Mucosa of descending colon (tissue), 3 donors: Measurements from ENCODE around the gene SLX4. TPM values are rescaled to one million over a fixed set of nuclear protein-coding genes. Genes with fewer than 3 reads are reported as not detected.

Experiments
- ATAC-seq: fragments of 200-7000 bp; cut with Tn5 transposase; one replicate; pipeline ENCODE4 v1.9.1; 2020; ENCODE audit warnings: mild to moderate bottlenecking, moderate library complexity
- DNase-seq, 3 donors: peaks; one replicate each; pipeline ENCODE4 v3.0.0-alpha.2; 2020
- H3K36me3 ChIP-seq: fragments of 200-600 bp; one replicate; pipeline ENCODE4 v1.8.0; 2021; ENCODE audit warnings: low read depth, mild to moderate bottlenecking
- H3K4me1 ChIP-seq: fragments of 200-600 bp; one replicate; pipeline ENCODE4 v1.8.0; 2021; ENCODE audit warnings: low read depth, mild to moderate bottlenecking
- H3K4me3 ChIP-seq: fragments of 200-600 bp; one replicate; pipeline ENCODE4 v1.8.0; 2021; ENCODE audit warnings: mild to moderate bottlenecking
- H3K9me3 ChIP-seq: fragments of 200-600 bp; one replicate; pipeline ENCODE4 v1.8.0; 2021; ENCODE audit warnings: mild to moderate bottlenecking
- intact Hi-C, 2 donors: fragments of 100-400 bp; cut with DNase I in 1 of 2; cut with micrococcal nuclease in 1 of 2; formaldehyde crosslinking; loops; one replicate each; pipeline versions ENCODE4 v1.11.0 to v1.11.1; 2022; cut with DNase I, micrococcal nuclease
- total RNA-seq, 3 donors: library from RNA; stranded (reverse); fragmentation: NEBNext Ultra II Directional in 2 of 3; extraction: Animal tissue kit (Norgen Biotek cat#: 25700) in 2 of 3; gene quantifications; one replicate each; pipeline versions ENCODE4 v1.2.1 to v1.2.4, GENCODE V29; 2021 to 2023
- TF ChIP-seq, protein P1 (sequence below): fragments of 200-600 bp; IDR thresholded peaks from one replicate; pipeline ENCODE4 v1.8.0; 2022; ENCODE audit warnings: antibody characterized with exemption, mild to moderate bottlenecking
- donor health status: DM: no; HTN: no; CAD: no; lungs with moderate emphysema.
- donor health status: DM: no; HTN: no; CAD: no.
- donor health status: DM: no; HTN: yes; CAD: no.

SLX4 gene
- total RNA-seq, 3 donors from 2014 or later, result 3.6 to 6.7 (median 5.0) TPM

DNA sequence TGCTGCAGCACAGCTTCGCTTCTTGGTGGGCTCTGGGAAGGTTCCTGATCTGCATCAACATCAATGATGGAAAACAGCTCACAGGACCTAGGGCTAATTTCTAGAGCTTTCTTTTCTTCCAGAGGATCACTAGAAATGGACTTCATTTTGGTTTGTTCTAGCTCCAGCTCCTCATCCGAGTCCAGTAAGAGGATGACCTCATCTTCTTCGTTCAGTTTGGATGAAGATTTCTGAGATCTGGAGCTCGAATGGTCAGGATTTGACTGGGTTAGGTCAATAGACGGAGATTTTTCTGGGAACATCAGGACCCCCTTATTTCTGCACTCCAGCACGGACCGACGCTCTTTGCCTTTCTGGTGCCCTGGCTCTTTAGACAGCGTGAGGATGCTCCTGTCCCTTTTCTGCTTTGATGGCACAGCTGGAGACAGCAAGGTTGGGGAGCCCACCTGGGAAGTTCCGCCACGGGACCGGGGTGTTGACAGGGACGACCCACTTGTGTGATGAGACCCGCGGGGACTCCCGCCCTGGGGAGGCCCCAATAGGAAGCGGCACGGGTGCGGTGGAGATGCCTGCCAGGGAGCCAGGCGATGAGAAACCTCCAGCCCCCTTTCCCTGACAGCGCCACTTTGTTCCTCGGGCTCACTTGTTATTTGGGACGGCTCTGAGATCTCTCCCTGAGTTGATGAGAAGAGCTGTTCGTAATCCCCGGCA lies 21.3 kb downstream of the SLX4 start:
- Histone ChIP-seq H3K9me3 (no peaks in the 10 kb centered on the region), H3K4me1 (no peaks in the 10 kb centered on the region), H3K36me3 (no peaks in the 10 kb centered on the region), H3K4me3 (no peak overlapping the region)
- TF ChIP-seq, protein P1, sequence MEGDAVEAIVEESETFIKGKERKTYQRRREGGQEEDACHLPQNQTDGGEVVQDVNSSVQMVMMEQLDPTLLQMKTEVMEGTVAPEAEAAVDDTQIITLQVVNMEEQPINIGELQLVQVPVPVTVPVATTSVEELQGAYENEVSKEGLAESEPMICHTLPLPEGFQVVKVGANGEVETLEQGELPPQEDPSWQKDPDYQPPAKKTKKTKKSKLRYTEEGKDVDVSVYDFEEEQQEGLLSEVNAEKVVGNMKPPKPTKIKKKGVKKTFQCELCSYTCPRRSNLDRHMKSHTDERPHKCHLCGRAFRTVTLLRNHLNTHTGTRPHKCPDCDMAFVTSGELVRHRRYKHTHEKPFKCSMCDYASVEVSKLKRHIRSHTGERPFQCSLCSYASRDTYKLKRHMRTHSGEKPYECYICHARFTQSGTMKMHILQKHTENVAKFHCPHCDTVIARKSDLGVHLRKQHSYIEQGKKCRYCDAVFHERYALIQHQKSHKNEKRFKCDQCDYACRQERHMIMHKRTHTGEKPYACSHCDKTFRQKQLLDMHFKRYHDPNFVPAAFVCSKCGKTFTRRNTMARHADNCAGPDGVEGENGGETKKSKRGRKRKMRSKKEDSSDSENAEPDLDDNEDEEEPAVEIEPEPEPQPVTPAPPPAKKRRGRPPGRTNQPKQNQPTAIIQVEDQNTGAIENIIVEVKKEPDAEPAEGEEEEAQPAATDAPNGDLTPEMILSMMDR, result no peak
- intact Hi-C loops, result no loop called here
- DNase-seq (no peak), ATAC-seq (no peak)

DNA sequence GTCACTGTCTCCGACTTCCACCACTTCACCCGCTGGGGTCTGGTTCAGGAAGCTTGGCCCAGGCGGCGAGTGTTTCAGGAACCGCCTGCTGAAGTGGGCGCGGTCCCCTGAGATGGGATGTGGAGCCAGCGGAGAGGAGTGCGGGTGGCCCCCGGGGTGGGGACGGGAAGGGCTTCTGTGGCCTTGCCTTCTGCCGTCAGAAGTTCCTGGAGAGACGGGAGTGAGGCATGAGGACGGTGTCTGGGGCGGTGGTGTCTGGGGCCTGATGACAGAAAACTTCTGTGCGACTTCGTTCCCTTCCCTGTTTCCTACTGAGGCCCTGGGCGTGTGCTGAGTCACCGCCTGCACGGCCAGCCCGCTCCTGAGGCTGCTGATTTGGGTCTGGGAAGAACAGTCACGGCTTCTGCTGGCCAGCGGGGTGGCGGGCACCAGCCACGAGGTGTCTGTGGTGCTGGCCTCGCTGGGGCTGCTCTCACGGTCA lies 21.9 kb downstream of the SLX4 start:
- Histone ChIP-seq H3K4me1 (no peaks in the 10 kb centered on the region), H3K36me3 (no peaks in the 10 kb centered on the region), H3K9me3 (no peaks in the 10 kb centered on the region), H3K4me3 (no peak overlapping the region)
- intact Hi-C loops, result no loop called here
- DNase-seq (no peak), ATAC-seq (peak; percentile 45)
- TF ChIP-seq, protein P1, result no peak

DNA sequence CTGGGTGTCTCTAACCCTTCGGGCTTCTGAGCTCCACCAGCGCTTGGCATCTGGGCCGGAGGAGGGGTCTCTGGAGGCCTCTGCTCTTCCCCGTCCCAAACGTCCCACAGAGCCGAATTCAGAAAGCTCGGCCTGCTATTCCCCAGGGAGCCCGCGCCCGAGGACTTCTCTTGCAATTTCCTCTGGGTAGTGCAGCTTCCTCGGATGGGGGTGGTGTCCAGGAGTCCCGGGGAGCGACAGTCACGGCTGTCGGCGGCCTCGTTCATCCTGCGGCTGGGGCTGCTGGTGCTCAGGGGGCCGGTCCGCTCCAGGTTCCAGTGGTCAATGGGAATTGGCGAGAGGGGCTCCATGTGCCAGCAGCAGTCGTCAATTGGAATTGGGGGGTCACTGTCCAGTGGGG lies 22.4 kb downstream of the SLX4 start:
- no peaks in the 10 kb centered on the region for H3K36me3 ChIP-seq
- TF ChIP-seq, protein P1, result no peak

DNA sequence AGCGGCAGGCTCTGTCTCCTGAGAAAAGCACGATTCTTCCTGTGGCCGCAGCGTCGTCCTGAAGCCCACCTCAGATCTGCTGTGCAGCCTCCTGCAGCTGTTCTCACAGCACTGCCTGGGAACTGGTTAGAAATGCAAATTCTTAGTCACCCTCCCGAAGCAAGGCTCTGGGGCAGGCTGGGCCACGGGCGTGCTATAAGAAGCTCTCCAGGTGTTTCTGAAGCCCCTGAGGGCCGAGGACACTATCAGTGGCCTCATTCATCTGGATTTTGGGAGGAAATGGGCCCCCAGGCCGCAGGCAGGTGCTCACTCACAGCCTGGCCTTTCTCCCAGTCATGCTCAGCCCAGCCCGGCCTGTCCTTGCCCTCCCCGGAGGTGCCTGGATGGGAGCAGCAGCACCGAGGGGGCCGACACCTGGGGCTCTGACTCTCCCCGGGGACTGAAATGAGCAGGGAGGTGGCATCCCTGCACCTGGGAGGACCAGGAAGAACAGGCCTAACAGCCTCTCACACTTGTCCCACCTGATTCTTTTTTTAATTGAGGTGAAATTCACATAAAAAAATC lies 23.8 kb downstream of the SLX4 start:
- DNase-seq (no peak), ATAC-seq (peak; percentile 38)
- no peaks in the 10 kb centered on the region for H3K36me3 ChIP-seq
- H3K4me1 ChIP-seq, result no peaks in the 10 kb centered on the region
- intact Hi-C loops, result no loop called here
- H3K4me3 ChIP-seq, result no peak overlapping the region
- TF ChIP-seq, protein P1, result no peak
- H3K9me3 ChIP-seq, result no peaks in the 10 kb centered on the region

More for the DNA sequence above, 22.4 kb downstream of the SLX4 start:
- no peak for DNase-seq
- no peaks in the 10 kb centered on the region for H3K9me3 ChIP-seq
- intact Hi-C loops, result no loop called here
- no peak overlapping the region for H3K4me3 ChIP-seq
- ATAC-seq, result no peak
- H3K4me1 ChIP-seq, result no peaks in the 10 kb centered on the region

DNA sequence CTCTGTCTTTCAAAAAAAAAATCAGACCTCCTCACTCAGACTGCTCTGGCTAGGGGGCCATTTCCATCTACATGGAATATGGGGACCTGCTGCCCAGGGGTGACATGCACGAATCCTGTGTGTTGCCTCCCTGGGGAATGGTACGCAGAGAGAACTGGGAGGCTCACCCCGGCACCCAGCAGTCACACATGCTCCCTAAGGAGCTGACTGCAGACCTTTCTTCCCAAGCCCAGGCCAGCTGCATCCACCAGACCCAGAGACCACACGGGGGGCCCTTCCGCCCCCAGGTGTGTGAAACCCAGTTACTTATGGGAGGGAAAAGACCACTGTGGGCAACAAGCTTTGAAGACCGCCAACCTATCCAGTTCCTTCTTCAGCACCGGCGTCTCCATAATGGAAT lies 27.0 kb downstream of the SLX4 start:
- Histone ChIP-seq H3K9me3 (no peaks in the 10 kb centered on the region), H3K4me3 (no peak overlapping the region), H3K4me1 (no peaks in the 10 kb centered on the region), H3K36me3 (no peaks in the 10 kb centered on the region)
- TF ChIP-seq, protein P1, result no peak
- intact Hi-C loops, result no loop called here
- ATAC-seq (no peak), DNase-seq (no peak)
